Measurements from ENCODE around the gene HDAC11.

DNA sequence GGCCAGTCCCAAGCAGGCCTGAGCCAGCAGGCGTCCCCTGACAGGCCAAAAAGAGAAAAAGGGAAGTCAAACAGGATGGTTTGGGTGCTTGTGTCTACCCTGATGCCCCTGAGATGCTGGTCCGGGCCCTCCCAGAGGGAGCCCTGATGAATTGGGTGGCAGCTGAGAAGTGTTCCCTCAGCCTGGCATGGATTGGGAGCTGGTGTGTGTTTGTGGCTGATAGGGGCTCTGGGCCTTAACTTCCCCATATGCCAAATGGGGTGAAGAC is 70.3 kb downstream of the HDAC11 start:
- TF ChIP-seq, protein P1, sequence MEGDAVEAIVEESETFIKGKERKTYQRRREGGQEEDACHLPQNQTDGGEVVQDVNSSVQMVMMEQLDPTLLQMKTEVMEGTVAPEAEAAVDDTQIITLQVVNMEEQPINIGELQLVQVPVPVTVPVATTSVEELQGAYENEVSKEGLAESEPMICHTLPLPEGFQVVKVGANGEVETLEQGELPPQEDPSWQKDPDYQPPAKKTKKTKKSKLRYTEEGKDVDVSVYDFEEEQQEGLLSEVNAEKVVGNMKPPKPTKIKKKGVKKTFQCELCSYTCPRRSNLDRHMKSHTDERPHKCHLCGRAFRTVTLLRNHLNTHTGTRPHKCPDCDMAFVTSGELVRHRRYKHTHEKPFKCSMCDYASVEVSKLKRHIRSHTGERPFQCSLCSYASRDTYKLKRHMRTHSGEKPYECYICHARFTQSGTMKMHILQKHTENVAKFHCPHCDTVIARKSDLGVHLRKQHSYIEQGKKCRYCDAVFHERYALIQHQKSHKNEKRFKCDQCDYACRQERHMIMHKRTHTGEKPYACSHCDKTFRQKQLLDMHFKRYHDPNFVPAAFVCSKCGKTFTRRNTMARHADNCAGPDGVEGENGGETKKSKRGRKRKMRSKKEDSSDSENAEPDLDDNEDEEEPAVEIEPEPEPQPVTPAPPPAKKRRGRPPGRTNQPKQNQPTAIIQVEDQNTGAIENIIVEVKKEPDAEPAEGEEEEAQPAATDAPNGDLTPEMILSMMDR (conservative IDR thresholded peaks at IDR 0.05; ENCODE audit: low read length), result no peak
- no peak for TF ChIP-seq EZH2phosphoT487 (IDR thresholded peaks at IDR 0.05; ENCODE audit: borderline replicate concordance, low read depth, low read length)

Measured in OCI-LY7 (cell line).